Endothelial cell (in vitro differentiated cells): ENCODE measurements around the gene ETV1. TPM values are rescaled to one million over a fixed set of nuclear protein-coding genes. Genes with fewer than 3 reads are reported as not detected.

Source experiments
- DNase-seq: peaks from one replicate; pipeline ENCODE4 v3.0.0; 2021; ENCODE audit warnings: low spot score
- H3K27ac Mint-ChIP-seq: one replicate; pipeline ENCODE4 v1.8.0; 2021; ENCODE audit warnings: mixed read lengths, inconsistent platforms; ENCODE audit not compliant: unreplicated experiment
- H3K27me3 Mint-ChIP-seq: one replicate; pipeline ENCODE4 v1.8.0; 2021; ENCODE audit warnings: mild to moderate bottlenecking, moderate library complexity, mixed read lengths, inconsistent platforms; ENCODE audit not compliant: unreplicated experiment
- H3K36me3 Mint-ChIP-seq: one replicate; pipeline ENCODE4 v1.8.0; 2021; ENCODE audit warnings: mild to moderate bottlenecking, low read depth, mixed read lengths, inconsistent platforms; ENCODE audit not compliant: unreplicated experiment
- H3K4me1 Mint-ChIP-seq: one replicate; pipeline ENCODE4 v1.8.0; 2021; ENCODE audit warnings: mild to moderate bottlenecking, mixed read lengths, inconsistent platforms; ENCODE audit not compliant: unreplicated experiment
- H3K4me3 Mint-ChIP-seq: one replicate; pipeline ENCODE4 v1.8.0; 2021; ENCODE audit warnings: mild to moderate bottlenecking, mixed read lengths, inconsistent platforms; ENCODE audit not compliant: unreplicated experiment
- H3K9me3 Mint-ChIP-seq: one replicate; pipeline ENCODE4 v1.8.0; 2021; ENCODE audit warnings: mixed read lengths, inconsistent platforms; ENCODE audit not compliant: unreplicated experiment
- CTCF ChIP-seq: fragments of 200-600 bp; sonication (generic); IDR thresholded peaks from one replicate; pipeline ENCODE4 v1.5.0; 2021; ENCODE audit warnings: antibody characterized with exemption; ENCODE audit not compliant: unreplicated experiment
- total RNA-seq: library from RNA; stranded (reverse); fragmentation: NEBNext Ultra II Directional; extraction: Animal tissue kit (Norgen Biotek cat#: 25700); gene quantifications from one replicate; pipeline ENCODE4 v1.2.1, GENCODE V29; 2021; ENCODE audit not compliant: unreplicated experiment

ETV1 gene
- total RNA-seq, 1 donor from 2014 or later = 18.2 TPM

- Mint-ChIP-seq H3K9me3 (no peaks in the 10 kb centered on the region), H3K36me3 (no peaks in the 10 kb centered on the region), H3K27ac (no peak overlapping the region), H3K4me3 (no peak overlapping the region), H3K27me3 (no peaks in the 10 kb centered on the region), H3K4me1 (no peaks in the 10 kb centered on the region)
- no peak for DNase-seq
- no peak for TF ChIP-seq CTCF
Observed at GRCh38 chr7:13879994-13880686, 109.3 kb downstream of the ETV1 start.

DNA sequence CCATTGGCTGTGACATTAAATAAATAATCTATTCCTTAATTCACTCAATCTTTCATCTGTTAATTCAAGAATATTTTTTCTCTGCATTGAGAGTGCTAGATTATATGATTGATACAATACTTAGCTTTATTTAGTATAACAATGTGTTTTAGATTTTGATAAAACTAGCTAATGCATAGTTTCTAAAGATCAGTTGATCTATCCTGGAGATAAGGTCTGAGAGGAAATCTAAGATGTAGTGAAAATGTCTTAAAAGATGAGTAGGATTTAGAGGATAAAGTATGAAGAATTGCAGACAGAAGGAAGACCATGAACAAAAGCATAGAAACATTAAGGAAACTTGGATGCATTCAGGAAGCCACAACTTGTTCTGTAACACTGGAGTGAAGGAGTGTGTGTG is 110.3 kb downstream of the ETV1 start:
- no peaks in the 10 kb centered on the region for H3K9me3 Mint-ChIP-seq
- H3K36me3 Mint-ChIP-seq = no peaks in the 10 kb centered on the region
- no peak for DNase-seq
- H3K27me3 Mint-ChIP-seq = no peaks in the 10 kb centered on the region
- no peaks in the 10 kb centered on the region for H3K4me1 Mint-ChIP-seq
- H3K27ac Mint-ChIP-seq = no peak overlapping the region
- H3K4me3 Mint-ChIP-seq = no peak overlapping the region
- TF ChIP-seq CTCF = no peak

GRCh38 chr7:13878154-13878553 is 111.3 kb downstream of the ETV1 start:
- no peak for TF ChIP-seq CTCF
- no peak for DNase-seq
- no peaks in the 10 kb centered on the region for H3K27me3 Mint-ChIP-seq
- H3K4me3 Mint-ChIP-seq = no peak overlapping the region
- no peaks in the 10 kb centered on the region for H3K36me3 Mint-ChIP-seq
- no peaks in the 10 kb centered on the region for H3K4me1 Mint-ChIP-seq
- H3K9me3 Mint-ChIP-seq = no peaks in the 10 kb centered on the region
- no peak overlapping the region for H3K27ac Mint-ChIP-seq

GRCh38 chr7:13875496-13876074 is 113.9 kb downstream of the ETV1 start:
- TF ChIP-seq CTCF = no peak
- H3K27me3 Mint-ChIP-seq = peaks cover 2% of the 10 kb centered on the region

GRCh38 chr7:13874783-13875182 is 114.7 kb downstream of the ETV1 start:
- H3K4me3 Mint-ChIP-seq = no peak overlapping the region
- no peaks in the 10 kb centered on the region for H3K9me3 Mint-ChIP-seq
- no peak for DNase-seq
- no peak overlapping the region for H3K27ac Mint-ChIP-seq
- TF ChIP-seq CTCF = no peak
- H3K4me1 Mint-ChIP-seq = no peaks in the 10 kb centered on the region
- H3K27me3 Mint-ChIP-seq = peaks cover 2% of the 10 kb centered on the region
- no peaks in the 10 kb centered on the region for H3K36me3 Mint-ChIP-seq

More at GRCh38 chr7:13875496-13876074, 113.9 kb downstream of the ETV1 start:
- Mint-ChIP-seq H3K4me3 (no peak overlapping the region), H3K4me1 (no peaks in the 10 kb centered on the region), H3K27ac (no peak overlapping the region), H3K36me3 (no peaks in the 10 kb centered on the region), H3K9me3 (no peaks in the 10 kb centered on the region)
- DNase-seq = no peak
